Spleen (tissue), 7 donors: ENCODE measurements around the gene KIF7.

Experiments
- CTCF ChIP-seq, 11 experiments: fragments of 200-600 bp in 7 of 11; fragments of 450-650 bp in 4 of 11; sonication (generic) in 4 of 11; IDR thresholded peaks in 8 of 11; conservative IDR thresholded peaks in 3 of 11; 1 replicate in 7 of 11; 2 replicates in 4 of 11; pipeline versions ENCODE4 v1.4.0 to v1.8.0; 2016 to 2021; ENCODE audit warnings: antibody characterized with exemption in 11 of 11, inconsistent platforms in 4 of 11, mild to moderate bottlenecking in 1 of 11
- POLR2A ChIP-seq, 3 donors: fragments of 450-650 bp; IDR thresholded peaks; one replicate each; pipeline ENCODE4 v1.5.1; 2017; ENCODE audit warnings: antibody characterized with exemption in 3 of 3, mild to moderate bottlenecking in 1 of 3
- POLR2AphosphoS5 ChIP-seq, 3 donors: sonication (generic); formaldehyde crosslinking; IDR thresholded peaks; one replicate each; pipeline ENCODE4 v1.5.1; 2017; ENCODE audit warnings: antibody characterized with exemption in 3 of 3
- donor health status: DM: no; HTN: no; CAD: no; lungs with moderate emphysema.
- donor health status: DM: no; HTN: no; CAD: no.
- donor health status: DM: no; HTN: no; CAD: no.

- peak in 6 of 11 experiments; percentile 10 to 46 (median 27) for TF ChIP-seq CTCF (IDR thresholded peaks at IDR 0.05 in 8 of 11, conservative IDR thresholded peaks at IDR 0.05 in 3 of 11)
- TF ChIP-seq POLR2A (IDR thresholded peaks at IDR 0.05) = no peak
- TF ChIP-seq POLR2AphosphoS5 (IDR thresholded peaks at IDR 0.05) = no peak
Observed at GRCh38 chr15:89673165-89673512, 17.9 kb upstream of the KIF7 start.
